ENCODE data around the gene GON7.
"Not testable (repeated sequence)": the region's sequence is repeated elsewhere in the genome, so short reads cannot be mapped to it uniquely, and the experiment has no call there.

GON7 gene, protein sequence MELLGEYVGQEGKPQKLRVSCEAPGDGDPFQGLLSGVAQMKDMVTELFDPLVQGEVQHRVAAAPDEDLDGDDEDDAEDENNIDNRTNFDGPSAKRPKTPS

DNA sequence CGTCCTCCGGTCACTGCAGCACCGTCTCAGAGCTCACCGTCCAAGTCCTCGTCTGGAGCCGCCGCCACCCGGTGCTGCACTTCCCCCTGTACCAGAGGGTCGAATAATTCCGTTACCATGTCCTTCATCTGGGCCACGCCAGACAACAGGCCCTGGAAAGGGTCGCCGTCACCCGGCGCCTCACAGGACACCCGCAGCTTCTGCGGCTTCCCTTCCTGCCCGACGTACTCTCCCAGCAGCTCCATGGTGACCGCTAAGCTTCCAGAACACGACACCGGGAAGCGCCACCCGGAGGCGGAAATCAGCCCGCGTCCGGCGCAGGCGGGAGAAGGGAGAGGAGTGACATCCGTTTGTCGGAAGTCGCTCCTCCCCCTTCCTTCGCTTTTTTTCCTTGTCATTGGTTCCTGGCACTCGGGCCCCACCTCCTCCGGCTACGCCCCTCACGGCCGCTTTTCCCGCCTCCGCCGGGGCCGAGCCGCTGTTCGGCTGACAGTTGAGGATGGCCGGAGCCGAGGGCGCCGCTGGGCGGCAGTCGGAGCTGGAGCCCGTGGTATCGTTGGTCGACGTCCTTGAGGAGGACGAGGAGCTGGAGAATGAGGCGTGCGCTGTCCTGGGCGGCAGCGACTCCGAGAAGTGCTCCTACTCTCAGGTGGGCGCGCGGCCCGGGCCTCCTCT, at the start of gene GON7, which contains the start of gene UBR7:
Gene GON7 (minus strand): TSS at position 273 of the 675 bp plus-strand sequence. CDS start 28 bp downstream, at position 245.
Gene UBR7 (plus strand): TSS at position 464 of the 675 bp plus-strand sequence. CDS start 36 bp downstream, at position 500.
- peak; percentile 96 for DNase-seq

DNA sequence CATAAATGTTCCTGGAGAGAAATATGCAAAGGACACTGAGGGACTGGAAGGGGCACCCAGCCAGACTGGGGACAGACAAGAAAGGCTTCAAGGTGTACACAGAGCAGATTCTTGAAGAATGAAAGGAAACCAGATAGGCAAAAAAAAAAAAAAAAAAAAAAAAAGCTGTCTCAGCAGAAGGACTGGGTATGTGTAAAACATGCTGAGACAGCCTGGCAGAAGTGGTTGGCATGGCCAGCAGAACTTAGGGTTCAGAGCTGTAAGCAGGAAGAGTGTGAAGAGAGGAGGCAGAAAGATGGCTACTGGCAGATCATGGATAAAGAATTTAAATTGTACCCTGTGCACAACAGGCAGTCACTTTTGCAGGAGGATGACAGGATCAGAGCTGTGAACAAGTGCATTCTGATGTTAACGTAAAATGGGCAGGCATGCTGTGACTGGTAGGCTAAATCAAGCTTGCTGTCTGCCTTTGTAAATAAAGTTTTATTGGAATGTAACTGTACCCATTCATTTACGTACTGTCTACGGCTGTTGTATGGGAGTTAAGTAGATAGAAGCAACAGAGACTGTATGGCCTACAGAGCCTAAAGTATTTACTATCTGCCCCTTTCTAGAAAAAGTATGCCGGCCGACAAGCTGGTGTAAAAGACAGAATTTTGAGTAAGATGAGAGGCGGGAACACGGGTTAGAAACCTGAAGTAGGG, 42.4 kb upstream of the GON7 start:
- no peak for DNase-seq

DNA sequence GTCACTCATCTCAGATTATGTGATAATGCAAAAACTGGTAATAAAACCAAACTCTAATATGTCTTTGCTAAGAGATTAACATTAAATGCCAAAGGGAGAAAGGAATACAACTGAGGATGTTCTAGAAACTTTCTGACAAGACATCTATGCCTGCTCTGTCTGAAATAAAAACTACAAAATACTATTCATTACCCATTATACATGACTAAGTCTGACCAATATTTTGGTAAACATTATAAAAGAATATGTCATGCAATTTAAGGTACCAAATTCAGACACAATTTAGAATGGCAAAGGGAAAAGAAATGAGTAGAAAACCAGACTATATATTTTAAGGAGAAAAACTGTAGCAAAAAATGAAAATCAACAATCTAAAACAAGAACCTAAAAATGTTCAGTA, 39.7 kb upstream of the GON7 start:
- no peak for DNase-seq

- peak; percentile 36 for DNase-seq
Observed at GRCh38 chr14:93245764-93246420, 39.0 kb upstream of the GON7 start.

DNA sequence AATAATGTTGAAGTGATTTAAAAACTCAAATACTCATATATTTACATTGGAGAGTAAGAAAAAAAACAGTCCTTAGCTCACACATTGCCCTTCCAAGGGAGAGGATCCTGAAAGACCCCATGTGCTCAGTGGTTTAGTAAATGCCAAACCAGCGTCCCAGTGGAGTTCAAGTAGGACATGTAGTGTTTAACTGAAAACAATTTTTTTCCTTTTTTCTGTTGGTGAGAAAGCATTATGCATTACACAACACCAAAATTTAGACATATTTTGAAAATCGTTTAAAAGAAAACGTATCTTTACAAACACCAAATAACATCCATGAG, 33.8 kb upstream of the GON7 start:
- DNase-seq: no peak

DNA sequence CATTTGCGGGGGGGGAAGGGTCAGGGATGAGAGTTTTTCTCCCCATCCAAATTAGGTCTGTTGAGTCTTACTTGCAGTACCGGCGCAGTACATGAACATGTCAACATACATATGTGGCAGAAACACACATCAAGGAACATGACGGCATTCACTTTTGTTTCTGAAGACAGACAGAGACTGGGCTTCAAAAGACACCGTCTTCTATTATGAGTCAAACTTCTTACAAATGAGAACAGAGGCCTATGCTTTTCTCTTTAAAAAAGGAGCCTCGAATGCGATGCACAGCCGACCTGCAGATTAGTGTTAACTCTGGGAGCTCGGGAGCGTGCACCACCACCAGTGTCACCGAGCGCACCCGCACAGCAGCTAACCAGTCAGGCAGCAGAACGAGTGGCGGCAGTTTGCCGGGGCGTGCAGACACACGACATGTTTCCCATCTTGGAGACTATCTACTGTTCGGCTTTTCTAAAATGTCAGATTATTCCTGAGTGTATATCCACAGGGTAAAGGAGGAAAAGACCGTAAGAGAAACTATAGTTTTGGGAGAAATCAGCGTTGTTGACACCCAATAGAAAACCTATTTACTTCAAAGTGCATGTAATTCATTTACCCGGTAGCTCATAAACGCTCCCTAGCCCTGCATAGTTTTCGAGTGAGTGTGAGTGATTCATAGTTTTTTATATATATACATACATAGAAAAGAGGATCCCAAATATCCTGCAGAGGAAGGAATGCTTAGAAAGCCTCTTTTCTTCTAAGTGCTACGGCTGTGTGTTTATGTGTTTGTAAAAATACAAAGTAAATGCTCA, 33.2 kb upstream of the GON7 start:
- peak; percentile 71 for DNase-seq

DNA sequence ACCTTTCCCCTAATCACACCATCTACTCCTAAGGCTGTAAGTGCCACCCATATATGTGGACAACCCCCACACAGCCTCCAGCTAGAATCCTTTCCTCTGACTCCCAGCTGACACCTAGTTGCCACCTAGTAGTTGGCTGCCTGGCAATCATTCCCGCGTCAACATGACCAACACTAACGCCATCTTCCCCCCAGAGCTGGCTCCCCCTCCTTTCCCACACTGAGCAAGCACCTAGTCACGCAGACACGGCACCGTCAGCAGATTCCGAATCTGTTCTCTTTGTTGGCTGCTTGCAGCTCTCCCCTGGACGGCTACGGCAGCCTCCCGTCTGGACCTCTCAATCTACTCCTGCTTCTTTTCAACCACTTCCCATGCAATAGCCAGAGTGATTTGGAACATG, 27.9 kb upstream of the GON7 start:
- peak; percentile 58 for DNase-seq

GRCh38 chr14:93233078-93233477, 26.2 kb upstream of the GON7 start:
- not testable (repeated sequence) for DNase-seq

- DNase-seq: no peak
Observed at GRCh38 chr14:93232159-93232558, 25.3 kb upstream of the GON7 start.

GRCh38 chr14:93231129-93231979, 24.5 kb upstream of the GON7 start:
- DNase-seq: peak; percentile 29

GRCh38 chr14:93230539-93230938, 23.7 kb upstream of the GON7 start:
- DNase-seq: no peak

DNA sequence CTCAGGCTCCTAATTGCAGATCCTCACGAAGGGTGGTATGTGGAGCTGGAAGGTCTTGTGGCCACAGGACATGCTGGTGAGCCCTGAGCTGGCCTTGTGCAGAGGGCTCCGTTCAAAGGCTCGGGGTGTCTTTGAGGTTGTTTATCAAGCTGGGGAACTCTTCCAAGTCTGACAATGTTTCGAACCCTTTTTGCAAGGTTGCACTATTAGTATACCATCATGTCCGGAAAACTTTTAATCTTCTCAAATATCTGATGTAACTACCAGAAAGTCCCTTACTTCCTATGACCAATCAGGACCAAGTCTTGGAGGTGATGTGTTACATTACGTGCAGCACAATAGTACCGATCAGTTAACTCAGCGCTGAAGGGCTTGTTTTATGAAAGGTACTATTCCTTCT, 21.7 kb upstream of the GON7 start:
- DNase-seq: no peak

- no peak for DNase-seq
Observed at GRCh38 chr14:93223565-93223964, 16.7 kb upstream of the GON7 start.

DNA sequence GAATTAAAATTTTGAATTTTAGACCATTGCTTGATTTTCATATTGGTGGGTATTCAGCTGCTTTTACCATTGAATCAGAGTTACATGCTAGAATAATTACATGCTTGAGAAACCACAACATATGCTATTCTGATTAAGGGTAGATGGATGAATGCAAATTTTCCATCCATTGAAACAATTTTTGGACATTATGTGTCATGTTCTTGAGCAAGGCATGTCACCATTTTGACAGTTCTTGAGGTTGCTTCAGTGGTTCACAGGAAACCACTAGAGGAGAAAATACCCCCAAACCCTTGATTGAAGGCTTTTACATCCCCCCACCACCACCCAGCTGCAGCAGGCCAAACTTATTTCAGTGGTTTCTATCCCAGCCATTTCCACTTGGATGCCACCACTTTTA, 13.6 kb upstream of the GON7 start:
- DNase-seq: no peak

- DNase-seq: peak; percentile 47
Observed at GRCh38 chr14:93219103-93219726, 12.3 kb upstream of the GON7 start.

DNA sequence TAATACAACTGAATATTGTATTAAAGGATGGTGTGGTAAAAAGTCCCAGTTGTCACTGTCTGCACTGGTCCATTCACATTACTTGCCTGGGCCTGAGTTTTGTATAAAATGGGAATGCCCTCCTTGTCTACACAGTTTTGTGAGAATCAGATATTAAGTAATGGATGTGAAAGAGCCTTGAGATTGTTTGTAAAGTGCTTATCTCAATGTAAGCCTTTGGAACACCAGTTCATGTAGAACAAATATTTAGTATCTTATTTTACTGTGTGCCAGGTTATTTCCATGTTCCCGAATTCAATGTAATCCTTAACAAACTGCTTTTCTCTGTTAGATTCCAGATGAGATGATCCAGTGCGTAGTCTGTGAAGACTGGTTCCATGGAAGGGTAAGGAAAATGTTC, 7.7 kb upstream of the GON7 start:
- DNase-seq: no peak

- no peak for DNase-seq
Observed at GRCh38 chr14:93212432-93212831, 5.6 kb upstream of the GON7 start.

DNA sequence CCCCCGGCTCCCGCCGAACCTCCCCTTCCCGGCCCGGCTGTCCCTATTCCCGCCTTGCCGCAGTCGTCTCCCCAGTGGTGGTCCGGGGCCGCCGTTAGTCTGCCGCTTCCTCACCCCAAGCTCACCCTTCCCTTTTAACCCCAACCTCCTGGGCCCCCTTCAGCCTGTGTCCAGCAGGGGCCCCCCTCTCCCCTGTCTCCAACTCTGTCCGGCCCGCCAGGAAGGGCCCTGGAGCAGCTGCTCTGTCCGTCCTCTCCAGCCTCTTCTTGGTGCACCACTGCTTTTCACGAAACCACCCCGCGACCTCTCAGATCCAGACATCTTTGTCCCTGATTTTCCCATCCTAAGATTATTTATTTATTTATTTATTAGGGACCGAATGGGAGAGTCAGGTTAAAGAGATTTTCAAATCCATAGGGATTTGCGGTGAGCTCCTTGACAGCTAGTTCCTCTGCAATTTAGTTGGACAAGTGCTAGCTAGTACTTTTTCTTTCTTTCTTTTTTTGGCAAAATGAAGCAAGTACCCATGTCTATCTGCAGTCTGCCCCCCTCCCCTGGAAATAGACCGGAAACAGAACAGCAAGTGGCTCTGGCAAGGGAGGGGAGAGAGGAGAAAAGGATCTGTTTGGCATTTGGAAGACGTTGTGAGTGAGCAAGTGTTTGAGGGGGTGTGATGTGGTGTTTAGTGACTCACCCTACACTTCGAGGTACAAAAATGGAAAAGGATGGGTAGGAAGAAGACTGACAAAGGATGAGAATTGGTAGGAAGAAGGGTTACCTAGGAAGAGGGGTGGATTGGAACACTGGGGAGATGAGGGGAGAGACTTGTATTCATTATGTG, 823 bp upstream of the GON7 start:
- DNase-seq: peak; percentile 52

DNA sequence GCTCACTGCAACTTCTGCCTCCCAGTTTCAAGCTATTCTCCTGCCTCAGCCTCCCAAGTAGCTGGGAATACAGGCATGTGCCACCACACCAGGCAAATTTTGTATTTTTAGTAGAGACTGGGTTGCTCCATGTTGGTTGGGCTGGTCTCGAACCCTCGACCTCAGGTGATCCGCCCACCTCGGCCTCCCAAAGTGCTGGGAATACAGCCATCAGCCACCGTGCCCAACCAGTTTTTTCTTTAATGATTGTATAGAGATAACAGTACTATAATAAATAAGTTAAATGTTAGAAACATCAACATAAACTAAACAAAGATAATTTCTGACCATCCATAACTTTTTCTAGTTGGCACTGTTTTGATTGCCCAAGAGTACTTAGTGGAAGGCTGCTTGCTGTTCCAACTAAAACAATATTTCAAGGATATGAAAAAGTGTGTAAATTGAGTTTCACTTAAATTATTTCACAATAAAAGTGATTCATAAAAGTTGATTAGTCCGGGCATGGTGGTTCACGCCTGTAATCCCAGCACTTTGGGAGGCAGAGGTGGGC, 5.6 kb downstream of the GON7 start:
- no peak for DNase-seq

DNA sequence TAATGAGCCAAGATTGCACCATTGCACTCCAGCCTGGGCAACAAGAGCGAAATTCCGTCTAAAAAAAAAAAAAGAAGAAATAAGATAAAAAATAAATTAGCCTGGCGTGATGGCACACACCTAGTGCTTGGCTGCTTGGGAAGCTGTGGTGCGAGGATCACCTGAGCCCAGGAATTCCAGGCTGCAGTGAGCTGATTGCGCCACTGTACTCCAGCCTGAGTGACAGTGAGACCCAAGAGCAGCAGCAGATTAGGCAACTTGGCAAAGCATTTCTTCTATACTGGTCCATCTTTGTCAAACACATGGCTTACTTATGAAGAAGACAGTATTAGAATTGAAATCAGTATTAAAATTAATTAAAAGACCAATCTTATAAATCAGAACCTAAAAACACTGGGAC, 6.3 kb downstream of the GON7 start:
- no peak for DNase-seq
